GM21381 (cell line): ENCODE measurements around the gene OR10W1.

Experiments used
- ATAC-seq: cut with Tn5 transposase; IDR thresholded peaks from one replicate; pipeline ENCODE4 v1.9.1; 2021; ENCODE audit warnings: mild to moderate bottlenecking, moderate library complexity; ENCODE audit not compliant: unreplicated experiment

Gene OR10W1

GRCh38 chr11:58268142-58268541 is at the start of gene OR10W1:
TSS of gene OR10W1 (minus strand) at chr11:58268260. CDS start at chr11:58267858, 402 bp downstream.
- no peak for ATAC-seq

GRCh38 chr11:58316142-58316541 is 48.1 kb upstream of the OR10W1 start:
- no peak for ATAC-seq

- no peak for ATAC-seq
These were observed 33.5 kb upstream of the OR10W1 start for GRCh38 chr11:58301576-58301975.

DNA sequence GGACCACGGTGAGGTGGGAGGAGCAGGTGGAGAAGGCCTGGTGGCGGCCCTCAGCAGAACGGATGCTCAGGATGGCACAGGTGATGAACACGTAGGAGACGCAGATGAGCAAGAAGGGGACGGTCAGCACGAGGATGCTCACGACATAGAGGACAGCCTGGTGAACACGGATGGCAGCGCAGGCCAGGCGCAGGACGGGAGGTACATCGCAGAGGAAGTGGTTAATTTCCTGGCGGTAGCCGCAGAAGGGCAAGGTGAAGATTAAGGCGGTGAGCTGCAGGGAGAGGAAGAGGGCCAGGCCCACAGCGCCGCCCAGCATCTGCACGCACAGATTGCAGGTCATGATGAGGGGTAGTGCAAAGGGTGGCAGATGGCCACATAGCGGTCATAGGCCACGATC is 24.0 kb upstream of the OR10W1 start:
- ATAC-seq: no peak

DNA sequence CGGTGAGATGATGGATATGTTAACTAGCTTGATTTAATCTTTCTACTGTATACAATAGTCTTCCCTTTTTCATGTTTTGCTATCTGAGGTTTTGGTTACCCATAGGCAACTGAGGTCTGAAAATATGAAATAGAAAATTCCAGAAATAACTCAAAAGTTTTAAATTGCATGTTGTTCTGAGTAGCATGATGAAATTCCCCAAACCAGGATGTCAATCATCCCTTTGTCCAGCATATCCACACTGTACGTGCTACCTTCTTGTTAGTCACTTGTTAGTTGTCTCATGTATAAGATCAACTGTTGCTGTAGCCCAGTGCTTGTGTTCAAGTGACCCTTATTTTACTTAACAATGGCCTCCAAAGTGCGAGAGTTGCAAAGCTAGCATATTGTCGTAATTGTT is 21.2 kb upstream of the OR10W1 start:
- no peak for ATAC-seq

- ATAC-seq: peak; percentile 69
These were observed 18.2 kb upstream of the OR10W1 start for GRCh38 chr11:58286249-58286648.

GRCh38 chr11:58285483-58286040 is 17.5 kb upstream of the OR10W1 start:
- no peak for ATAC-seq

- ATAC-seq: no peak
These were observed 8.1 kb upstream of the OR10W1 start for GRCh38 chr11:58276151-58276550.

GRCh38 chr11:58275002-58275401 is 6.9 kb upstream of the OR10W1 start:
- ATAC-seq: no peak

DNA sequence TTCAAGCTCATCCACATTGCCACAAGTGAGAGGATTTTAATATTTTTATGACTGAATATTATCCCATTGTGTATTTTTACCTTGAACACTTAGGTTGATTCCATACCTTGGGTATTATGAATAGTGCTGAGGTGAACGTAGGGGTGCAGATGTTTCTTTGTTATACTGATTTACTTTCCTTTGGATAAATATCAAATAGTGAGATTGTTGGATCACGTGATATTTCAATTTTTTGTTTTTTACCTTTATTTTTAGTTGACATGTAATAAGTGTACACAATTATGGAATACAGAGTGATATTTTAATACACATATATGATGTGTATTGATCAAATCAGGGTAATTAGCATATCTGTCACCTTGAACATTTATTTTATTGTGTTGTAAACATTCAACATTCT is 8.1 kb downstream of the OR10W1 start:
- no peak for ATAC-seq

DNA sequence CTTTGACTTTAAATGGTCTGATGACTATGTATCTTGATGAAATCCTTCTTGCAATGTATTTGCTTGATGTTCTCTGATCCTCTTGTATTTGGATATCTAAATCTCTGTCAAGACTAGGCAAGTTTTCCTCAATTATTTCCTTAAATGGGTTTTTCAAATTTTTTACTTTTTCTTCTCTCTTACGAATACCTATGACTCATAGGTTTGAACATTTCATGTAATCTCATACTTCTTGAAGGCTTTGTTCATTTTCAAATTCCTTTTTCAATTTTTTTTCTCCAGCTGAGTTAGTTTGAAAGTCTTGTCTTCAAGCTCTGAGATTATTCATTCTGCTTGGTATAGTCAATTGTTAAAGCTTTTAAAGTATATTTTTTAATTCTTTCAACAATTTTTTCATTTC is 13.1 kb downstream of the OR10W1 start:
- ATAC-seq: no peak

DNA sequence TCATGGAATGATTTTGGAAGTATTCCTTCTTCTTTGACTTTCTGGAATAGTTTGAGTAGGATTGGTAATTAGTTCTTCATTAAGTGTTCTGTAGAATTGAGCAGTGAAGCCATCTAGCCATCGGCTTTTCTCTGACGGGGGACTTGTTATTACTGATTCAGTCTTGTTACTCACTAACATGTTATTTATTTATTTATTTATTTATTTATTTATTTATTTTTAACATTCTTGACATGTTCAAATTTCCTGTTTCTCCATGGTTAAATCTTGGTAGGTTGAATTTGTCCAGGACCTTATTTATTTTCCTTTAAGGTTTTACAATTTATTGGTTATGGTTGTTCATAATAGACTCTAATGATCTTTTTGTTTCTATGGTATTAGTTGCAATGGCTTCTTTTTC is 24.1 kb downstream of the OR10W1 start:
- ATAC-seq: no peak

DNA sequence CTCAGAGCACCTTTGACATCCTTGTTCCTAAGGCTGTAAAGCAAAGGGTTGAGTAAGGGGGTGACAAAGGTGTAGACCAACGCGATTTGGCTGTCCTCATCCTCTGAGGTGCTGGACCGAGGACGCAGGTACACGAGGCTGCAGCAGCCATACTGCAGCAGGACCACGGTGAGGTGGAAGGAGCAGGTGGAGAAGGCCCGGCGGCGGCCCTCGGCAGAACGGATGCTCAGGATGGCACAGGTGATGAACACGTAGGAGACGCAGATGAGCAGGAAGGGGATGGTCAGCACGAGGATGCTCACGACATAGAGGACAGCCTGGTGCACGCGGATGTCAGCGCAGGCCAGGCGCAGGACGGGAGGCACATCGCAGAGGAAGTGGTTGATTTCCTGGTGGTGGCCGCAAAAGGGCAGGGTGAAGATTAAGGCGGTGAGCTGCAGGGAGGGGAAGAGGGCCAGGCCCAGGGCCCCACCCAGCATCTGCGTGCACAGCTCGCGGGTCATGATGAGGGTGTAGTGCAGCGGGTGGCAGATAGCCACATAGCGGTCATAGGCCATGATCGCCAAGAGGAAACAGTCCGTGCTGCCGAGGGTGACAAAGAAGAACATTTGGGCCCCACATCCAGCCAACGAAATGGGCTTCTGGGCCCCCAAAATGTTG is 40.0 kb downstream of the OR10W1 start:
- no peak for ATAC-seq

DNA sequence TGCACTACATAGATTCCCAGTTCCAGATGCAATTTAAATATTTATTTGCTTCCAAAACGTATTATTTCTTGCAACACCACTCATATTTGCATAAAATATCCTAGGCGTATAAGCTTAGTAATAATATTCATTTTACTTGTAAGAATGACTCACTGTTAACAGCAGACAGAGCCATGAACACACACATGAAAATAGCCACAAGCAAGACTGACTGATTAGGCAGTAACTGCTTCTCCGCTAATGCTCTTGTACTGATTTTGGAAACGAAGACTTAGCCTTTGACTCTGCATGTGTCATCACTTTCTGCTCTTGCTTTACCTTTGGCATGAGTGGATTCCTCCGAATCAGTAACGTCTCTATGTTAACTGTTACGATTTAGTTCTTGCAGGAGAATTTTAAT is 45.3 kb downstream of the OR10W1 start:
- ATAC-seq: no peak
